HG02678 (cell line): Measurements from ENCODE around the gene CASK.

ENCODE experiments used
- ATAC-seq: cut with Tn5 transposase; IDR thresholded peaks from one replicate; pipeline ENCODE4 v1.9.1; 2021; ENCODE audit warnings: mild to moderate bottlenecking, moderate library complexity; ENCODE audit not compliant: unreplicated experiment

The CASK gene

DNA sequence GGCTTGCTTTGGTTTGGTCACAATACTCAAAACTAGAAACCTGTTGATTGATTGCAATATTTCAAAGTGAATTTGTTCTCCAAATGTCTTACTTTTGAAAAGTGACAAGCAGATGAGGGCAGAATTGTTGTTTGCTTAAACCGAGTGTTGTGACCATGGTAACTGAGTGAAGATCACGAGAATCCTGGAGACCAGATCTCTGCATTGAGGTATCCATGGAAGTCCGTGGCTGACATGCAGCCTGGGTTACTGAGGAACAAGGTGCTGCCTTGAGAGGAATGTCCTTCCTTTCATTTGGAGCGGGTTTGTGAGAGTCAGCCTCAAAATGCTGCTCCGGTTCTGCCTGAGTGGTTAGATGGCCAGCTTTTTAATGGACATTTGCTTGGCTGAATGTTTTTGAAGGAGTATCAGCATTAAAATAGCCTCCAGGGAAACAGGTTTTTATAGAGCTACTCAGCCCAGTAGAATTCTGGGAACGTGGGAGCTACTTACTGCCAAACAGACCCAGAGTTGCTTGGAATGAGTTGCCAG lies 444.9 kb downstream of the CASK start:
- no peak for ATAC-seq

DNA sequence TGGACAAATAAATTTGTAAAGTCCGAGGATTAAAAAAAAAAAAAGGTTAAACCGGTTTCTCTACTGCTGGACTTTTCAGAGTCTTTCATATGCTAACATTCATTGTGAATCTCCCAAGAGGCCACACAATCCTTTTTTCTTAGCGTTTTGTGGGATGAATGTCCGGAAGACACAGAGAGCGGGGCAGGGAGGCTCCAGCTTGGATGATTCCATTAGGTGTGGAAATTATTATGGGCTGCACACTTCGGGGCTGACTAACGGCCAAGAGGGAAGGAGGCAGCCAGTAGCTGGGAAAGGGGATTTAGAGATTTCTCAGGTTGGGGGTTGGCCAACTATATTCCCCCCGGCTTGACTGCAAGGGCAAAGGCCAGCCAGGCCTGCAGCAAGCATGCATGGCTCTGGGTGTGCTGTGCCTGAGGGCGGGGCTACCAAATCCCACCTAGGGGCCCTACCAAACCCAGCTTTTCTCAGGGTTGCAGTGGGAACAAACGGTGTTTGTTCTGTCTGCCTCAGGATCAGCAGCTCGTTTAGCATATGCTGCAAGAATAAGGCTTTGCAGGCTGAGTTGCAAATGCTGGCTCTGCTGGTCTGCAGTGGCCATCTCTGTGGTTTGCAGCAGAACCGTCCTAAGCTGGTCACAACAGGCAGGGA lies 447.6 kb downstream of the CASK start:
- ATAC-seq = no peak

DNA sequence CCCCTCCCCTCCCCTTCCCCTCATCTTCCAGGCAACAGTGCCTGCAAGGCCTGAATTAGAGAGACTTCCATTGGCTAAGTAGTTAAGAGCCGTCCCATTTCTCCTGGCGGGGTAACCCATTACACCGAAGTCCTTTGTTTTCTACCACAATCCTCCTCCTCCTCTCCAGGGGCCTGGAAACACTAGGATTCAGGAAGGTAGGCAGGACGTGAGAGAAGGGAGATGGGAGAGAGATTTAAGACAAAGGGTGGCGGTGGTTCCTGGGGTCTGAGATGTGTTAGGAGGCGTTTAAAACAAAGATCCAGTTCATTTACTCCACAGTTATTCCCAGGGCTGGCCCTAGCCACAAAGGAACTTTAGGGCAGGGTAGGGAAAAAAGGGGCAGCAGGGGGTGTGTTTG lies 448.2 kb downstream of the CASK start:
- ATAC-seq = no peak

- ATAC-seq = no peak
These were observed 448.6 kb downstream of the CASK start for GRCh38 chrX:41474726-41475100.

- no peak for ATAC-seq
These were observed 449.2 kb downstream of the CASK start for GRCh38 chrX:41473936-41474725.

DNA sequence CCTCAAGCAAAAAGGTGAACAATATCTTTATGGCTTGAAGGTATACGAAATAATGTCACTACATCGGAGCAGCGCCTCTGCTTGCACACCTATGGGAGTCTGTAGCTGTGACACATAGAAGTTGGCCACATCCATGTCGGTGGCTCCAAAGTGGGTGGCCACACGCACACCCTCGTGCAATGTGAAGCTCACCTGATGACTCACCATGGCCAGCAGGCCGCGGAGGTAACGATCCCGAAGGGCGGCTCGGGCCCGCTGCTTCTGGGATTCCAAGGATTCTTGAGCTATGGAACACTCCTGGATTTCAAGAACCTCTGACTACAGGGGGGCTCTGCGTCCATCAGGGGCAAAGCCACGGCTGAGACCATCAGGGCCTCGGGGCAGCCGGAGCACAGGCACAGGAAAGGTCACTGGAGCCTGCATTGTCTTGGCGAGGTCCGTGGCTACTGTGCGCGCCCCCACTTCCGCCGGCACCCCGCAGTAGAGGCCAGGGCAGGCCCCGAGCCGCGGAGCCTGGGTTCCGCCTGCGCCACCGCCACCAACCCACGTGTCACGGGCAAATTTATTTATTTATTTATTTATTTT lies 451.0 kb downstream of the CASK start:
- ATAC-seq = no peak

GRCh38 chrX:41471786-41472185 lies 451.6 kb downstream of the CASK start:
- no peak for ATAC-seq

GRCh38 chrX:41470706-41471105 lies 452.6 kb downstream of the CASK start:
- ATAC-seq = no peak

- no peak for ATAC-seq
These were observed 454.6 kb downstream of the CASK start for GRCh38 chrX:41468647-41469323.
